ENCODE data around the gene WFDC10A. TPM values are rescaled to one million over a fixed set of nuclear protein-coding genes. Genes with fewer than 3 reads are reported as not detected.

WFDC10A gene
- total and polyA plus RNA-seq, 2 donors (not counting 3 experiments of a cell fraction or from before 2014, with no cell fraction given), result not detected

DNA sequence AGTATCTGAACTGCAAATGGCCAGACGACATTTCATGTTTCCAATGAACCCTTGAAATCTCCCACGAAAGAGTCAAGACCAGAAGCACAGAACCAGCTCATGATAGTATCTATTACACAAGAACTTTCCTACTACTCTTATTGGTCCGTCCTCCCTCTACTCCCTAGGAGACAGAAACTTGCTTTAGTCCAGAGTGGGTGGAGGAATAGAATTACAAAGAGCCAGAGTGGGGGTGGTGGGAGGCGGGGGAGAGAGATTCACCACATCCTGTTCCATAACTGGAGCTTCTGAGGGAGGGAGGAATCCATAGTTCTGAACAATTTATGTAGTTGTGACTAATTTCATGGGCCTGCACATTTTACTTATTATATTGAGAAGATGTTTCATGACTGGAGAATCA lies 18.5 kb upstream of the WFDC10A start:
- Histone ChIP-seq H3K27ac (ENCODE audit: insufficient read depth, low read depth, low read length) (no peak overlapping the region), H3K4me2 (ENCODE audit: insufficient read depth, low read length) (no peak overlapping the region), H3K79me2 (ENCODE audit: control insufficient read depth, insufficient read depth, low read length) (no peaks in the 10 kb centered on the region), H3K36me3 (ENCODE audit: control insufficient read depth in 2 of 2, extremely low read depth in 1 of 2, insufficient read depth in 2 of 2, low read length in 2 of 2) (no peaks in the 10 kb centered on the region), H3K27me3 (ENCODE audit: control insufficient read depth in 2 of 2, insufficient read depth in 2 of 2, low read length in 2 of 2) (no peaks in the 10 kb centered on the region), H3K9me3 (replicated peaks; ENCODE audit: control insufficient read depth, insufficient read depth, low read length) (no peaks in the 10 kb centered on the region), H3K9me1 (replicated peaks; ENCODE audit: control insufficient read depth, extremely low read depth, insufficient read depth, low read length) (no peaks in the 10 kb centered on the region), H3K9ac (replicated peaks; ENCODE audit: extremely low read depth, insufficient read depth, low read length) (no peak overlapping the region), H3K4me3 (replicated peaks in 1 of 3; ENCODE audit: insufficient read depth in 1 of 3, low read depth in 1 of 3, low read length in 3 of 3) (no peak overlapping the region), H2AFZ (ENCODE audit: low read depth, low read length) (no peak overlapping the region), H4K20me1 (replicated peaks; ENCODE audit: control insufficient read depth, extremely low read depth, insufficient read depth, low read length) (no peaks in the 10 kb centered on the region), H3K4me1 (ENCODE audit: control insufficient read depth, extremely low read depth, insufficient read depth, low read length) (no peaks in the 10 kb centered on the region)
- DNase-seq (ENCODE audit: low read depth, low spot score) (no peak), FAIRE-seq (no peak)
- TF ChIP-seq, protein P1, sequence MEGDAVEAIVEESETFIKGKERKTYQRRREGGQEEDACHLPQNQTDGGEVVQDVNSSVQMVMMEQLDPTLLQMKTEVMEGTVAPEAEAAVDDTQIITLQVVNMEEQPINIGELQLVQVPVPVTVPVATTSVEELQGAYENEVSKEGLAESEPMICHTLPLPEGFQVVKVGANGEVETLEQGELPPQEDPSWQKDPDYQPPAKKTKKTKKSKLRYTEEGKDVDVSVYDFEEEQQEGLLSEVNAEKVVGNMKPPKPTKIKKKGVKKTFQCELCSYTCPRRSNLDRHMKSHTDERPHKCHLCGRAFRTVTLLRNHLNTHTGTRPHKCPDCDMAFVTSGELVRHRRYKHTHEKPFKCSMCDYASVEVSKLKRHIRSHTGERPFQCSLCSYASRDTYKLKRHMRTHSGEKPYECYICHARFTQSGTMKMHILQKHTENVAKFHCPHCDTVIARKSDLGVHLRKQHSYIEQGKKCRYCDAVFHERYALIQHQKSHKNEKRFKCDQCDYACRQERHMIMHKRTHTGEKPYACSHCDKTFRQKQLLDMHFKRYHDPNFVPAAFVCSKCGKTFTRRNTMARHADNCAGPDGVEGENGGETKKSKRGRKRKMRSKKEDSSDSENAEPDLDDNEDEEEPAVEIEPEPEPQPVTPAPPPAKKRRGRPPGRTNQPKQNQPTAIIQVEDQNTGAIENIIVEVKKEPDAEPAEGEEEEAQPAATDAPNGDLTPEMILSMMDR (IDR thresholded peaks at IDR 0.05; ENCODE audit: extremely low read depth in 1 of 2, insufficient read depth in 1 of 2, low read depth in 1 of 2, low read length in 2 of 2), result no peak
- TF ChIP-seq, protein P2, sequence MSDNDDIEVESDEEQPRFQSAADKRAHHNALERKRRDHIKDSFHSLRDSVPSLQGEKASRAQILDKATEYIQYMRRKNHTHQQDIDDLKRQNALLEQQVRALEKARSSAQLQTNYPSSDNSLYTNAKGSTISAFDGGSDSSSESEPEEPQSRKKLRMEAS (IDR thresholded peaks at IDR 0.05; ENCODE audit: insufficient read depth, insufficient read length), result no peak
- TF ChIP-seq GATA2 (IDR thresholded peaks at IDR 0.05; ENCODE audit: insufficient read depth, insufficient read length, low read depth, low read length), result no peak
- dilution Hi-C loops (cut with MboI; ENCODE audit: extremely low pct_ligation_motif_present, low sequenced_read_pairs) (no loop called here), intact Hi-C loops (cut with micrococcal nuclease) (no loop called here)
- CTCF ChIA-PET, result interaction anchor here (1.2 to 1.8 kb wide), 3 partner anchors 15 to 18 kb away, joined by 3 to 9 read pairs (median 4); partner anchors contain the start of gene WFDC10A
- POLR2A ChIA-PET, result no interaction called here
- no TSS peak for BruUV-seq (replicated peaks)

DNA sequence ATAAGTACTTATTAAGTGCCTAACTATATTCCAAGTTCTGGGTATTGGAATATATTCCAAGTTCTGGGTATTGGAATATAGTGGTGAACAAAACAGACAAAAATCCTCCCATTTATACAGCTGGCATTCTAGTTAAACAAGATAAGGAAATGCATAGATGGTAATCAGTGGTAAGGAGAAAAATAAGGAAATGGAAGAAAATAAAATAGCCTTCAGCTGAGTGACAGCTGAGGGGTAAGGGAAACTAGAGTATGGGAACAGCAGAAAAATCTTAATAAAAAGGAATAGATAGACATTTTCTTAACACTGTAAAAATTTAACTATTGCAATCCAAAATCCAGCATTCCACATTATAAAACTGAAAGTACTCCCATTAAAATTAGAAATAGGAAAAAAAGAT lies 17.2 kb upstream of the WFDC10A start:
- no peak for DNase-seq (ENCODE audit: low read depth, low spot score)
- no peaks in the 10 kb centered on the region for H3K79me2 ChIP-seq (ENCODE audit: control insufficient read depth, insufficient read depth, low read length)
- H3K4me1 ChIP-seq (ENCODE audit: control insufficient read depth, extremely low read depth, insufficient read depth, low read length), result no peaks in the 10 kb centered on the region
- no peaks in the 10 kb centered on the region for H3K36me3 ChIP-seq (ENCODE audit: control insufficient read depth in 2 of 2, extremely low read depth in 1 of 2, insufficient read depth in 2 of 2, low read length in 2 of 2)
- no TSS peak for BruUV-seq (replicated peaks)
- CTCF ChIA-PET, result interaction anchor here (1.7 kb wide), 1 partner anchor 17 kb away, joined by 9 read pairs; the partner anchor contains the start of gene WFDC10A
- no peak overlapping the region for H3K4me2 ChIP-seq (ENCODE audit: insufficient read depth, low read length)
- intact Hi-C loops (cut with micrococcal nuclease) (no loop called here), dilution Hi-C loops (cut with MboI; ENCODE audit: extremely low pct_ligation_motif_present, low sequenced_read_pairs) (no loop called here)
- TF ChIP-seq FOS (IDR thresholded peaks at IDR 0.05; ENCODE audit: borderline replicate concordance, insufficient read depth, low read length), result no peak
- TF ChIP-seq JUN (IDR thresholded peaks at IDR 0.05; ENCODE audit: borderline replicate concordance, insufficient read depth, insufficient read length, low read depth), result no peak
- no peak for TF ChIP-seq EZH2 (IDR thresholded peaks at IDR 0.05; ENCODE audit: borderline replicate concordance, low read depth, low read length, severe bottlenecking)
- TF ChIP-seq, protein P1 (IDR thresholded peaks at IDR 0.05; ENCODE audit: extremely low read depth in 1 of 2, insufficient read depth in 1 of 2, low read depth in 1 of 2, low read length in 2 of 2), result no peak
- TF ChIP-seq GATA2 (IDR thresholded peaks at IDR 0.05; ENCODE audit: insufficient read depth, insufficient read length, low read depth, low read length), result no peak
- no peak for TF ChIP-seq MYC (IDR thresholded peaks at IDR 0.05; ENCODE audit: low read depth, low read length)
- TF ChIP-seq, protein P2 (IDR thresholded peaks at IDR 0.05; ENCODE audit: insufficient read depth, insufficient read length), result no peak
- no peak for TF ChIP-seq POLR2A (IDR thresholded peaks at IDR 0.05; ENCODE audit: low read depth, low read length)
- no peak for TF ChIP-seq POLR2AphosphoS5 (IDR thresholded peaks at IDR 0.05; ENCODE audit: insufficient read depth, low read depth, low read length)
- no peak overlapping the region for H2AFZ ChIP-seq (ENCODE audit: low read depth, low read length)
- H3K27ac ChIP-seq (ENCODE audit: insufficient read depth, low read depth, low read length), result no peak overlapping the region
- no peaks in the 10 kb centered on the region for H3K9me3 ChIP-seq (replicated peaks; ENCODE audit: control insufficient read depth, insufficient read depth, low read length)
- no peak overlapping the region for H3K9ac ChIP-seq (replicated peaks; ENCODE audit: extremely low read depth, insufficient read depth, low read length)
- FAIRE-seq, result no peak
- H3K9me1 ChIP-seq (replicated peaks; ENCODE audit: control insufficient read depth, extremely low read depth, insufficient read depth, low read length), result no peaks in the 10 kb centered on the region
- H3K27me3 ChIP-seq (ENCODE audit: control insufficient read depth in 2 of 2, insufficient read depth in 2 of 2, low read length in 2 of 2), result no peaks in the 10 kb centered on the region
- no peaks in the 10 kb centered on the region for H4K20me1 ChIP-seq (replicated peaks; ENCODE audit: control insufficient read depth, extremely low read depth, insufficient read depth, low read length)
- POLR2A ChIA-PET, result no interaction called here
- H3K4me3 ChIP-seq (replicated peaks in 1 of 3; ENCODE audit: insufficient read depth in 1 of 3, low read depth in 1 of 3, low read length in 3 of 3), result no peak overlapping the region
